ENCODE measurements around the gene WDR36.

DNA sequence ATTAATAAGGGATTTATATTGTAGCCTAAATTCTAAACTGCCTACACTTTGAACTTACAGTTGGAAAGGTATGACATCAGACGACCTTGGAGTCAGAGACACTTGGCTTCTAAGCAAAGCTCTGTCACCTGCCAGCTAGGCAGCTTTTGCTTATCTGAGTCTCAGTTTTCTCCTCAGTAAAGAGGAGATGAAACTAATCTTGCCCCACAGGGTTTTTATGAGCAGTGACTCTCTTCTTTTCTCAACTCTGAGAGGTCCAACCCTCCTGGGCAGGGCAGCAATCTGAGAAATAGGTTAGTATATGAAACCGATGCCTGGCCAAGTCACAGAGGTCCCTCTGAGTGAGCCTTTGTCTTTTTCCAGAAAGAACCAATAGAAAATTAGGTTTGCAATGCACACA lies 53.9 kb downstream of the WDR36 start:
- TF ChIP-seq, protein P1, sequence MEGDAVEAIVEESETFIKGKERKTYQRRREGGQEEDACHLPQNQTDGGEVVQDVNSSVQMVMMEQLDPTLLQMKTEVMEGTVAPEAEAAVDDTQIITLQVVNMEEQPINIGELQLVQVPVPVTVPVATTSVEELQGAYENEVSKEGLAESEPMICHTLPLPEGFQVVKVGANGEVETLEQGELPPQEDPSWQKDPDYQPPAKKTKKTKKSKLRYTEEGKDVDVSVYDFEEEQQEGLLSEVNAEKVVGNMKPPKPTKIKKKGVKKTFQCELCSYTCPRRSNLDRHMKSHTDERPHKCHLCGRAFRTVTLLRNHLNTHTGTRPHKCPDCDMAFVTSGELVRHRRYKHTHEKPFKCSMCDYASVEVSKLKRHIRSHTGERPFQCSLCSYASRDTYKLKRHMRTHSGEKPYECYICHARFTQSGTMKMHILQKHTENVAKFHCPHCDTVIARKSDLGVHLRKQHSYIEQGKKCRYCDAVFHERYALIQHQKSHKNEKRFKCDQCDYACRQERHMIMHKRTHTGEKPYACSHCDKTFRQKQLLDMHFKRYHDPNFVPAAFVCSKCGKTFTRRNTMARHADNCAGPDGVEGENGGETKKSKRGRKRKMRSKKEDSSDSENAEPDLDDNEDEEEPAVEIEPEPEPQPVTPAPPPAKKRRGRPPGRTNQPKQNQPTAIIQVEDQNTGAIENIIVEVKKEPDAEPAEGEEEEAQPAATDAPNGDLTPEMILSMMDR (IDR thresholded peaks at IDR 0.05), result no peak
- TF ChIP-seq POLR2A (IDR thresholded peaks at IDR 0.05), result no peak
